NCI-H146 (cell line): ENCODE measurements around the gene SERPINA6.
"Not testable (repeated sequence)": the region's sequence is repeated elsewhere in the genome, so short reads cannot be mapped to it uniquely, and the experiment has no call there.

ENCODE experiments used
- DNase-seq: peaks from one replicate; lab custom pipeline; 2025; lab: John Stamatoyannopoulos, UW

SERPINA6 gene

GRCh38 chr14:94321421-94322271 is 1.5 kb downstream of the SERPINA6 start:
- DNase-seq = no peak

DNA sequence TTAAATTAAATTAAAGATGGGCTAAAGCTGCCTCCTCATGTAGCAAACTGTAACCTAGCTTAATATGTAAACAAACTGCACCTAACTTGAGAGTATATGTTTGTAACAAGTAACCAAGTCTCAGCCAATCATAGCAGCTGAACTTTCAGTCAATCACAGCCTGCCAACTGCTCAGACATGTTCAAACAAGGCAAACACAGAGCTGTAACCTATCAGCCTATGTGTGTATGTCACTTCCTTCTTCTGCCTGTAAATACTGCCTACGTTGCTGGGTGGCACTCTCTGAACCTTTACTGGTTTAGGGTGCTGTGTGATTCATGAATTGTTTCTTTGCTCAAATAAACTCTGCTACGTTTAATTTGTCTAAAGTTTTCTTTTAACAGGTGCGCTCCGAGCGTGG is 2.9 kb downstream of the SERPINA6 start:
- no peak for DNase-seq

DNA sequence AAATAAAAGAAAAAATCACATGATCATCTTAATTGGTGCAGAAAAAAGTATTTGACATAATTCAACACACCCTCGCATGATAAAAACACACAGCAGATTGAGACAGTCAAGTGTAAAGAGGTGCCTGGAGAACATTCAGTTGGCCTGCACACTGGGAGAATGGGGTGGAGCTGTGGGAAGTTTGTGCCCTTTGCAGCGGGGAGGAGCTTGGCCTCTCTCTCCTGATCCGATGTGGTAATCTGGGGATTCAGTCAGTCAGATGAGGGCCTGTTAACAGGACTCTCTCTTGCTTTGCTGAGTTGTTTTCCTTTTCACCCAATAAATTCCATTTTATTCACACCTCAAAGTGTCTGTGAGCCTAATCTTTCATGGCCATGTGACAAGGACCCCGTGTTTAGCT is 5.9 kb downstream of the SERPINA6 start:
- DNase-seq = no peak

DNA sequence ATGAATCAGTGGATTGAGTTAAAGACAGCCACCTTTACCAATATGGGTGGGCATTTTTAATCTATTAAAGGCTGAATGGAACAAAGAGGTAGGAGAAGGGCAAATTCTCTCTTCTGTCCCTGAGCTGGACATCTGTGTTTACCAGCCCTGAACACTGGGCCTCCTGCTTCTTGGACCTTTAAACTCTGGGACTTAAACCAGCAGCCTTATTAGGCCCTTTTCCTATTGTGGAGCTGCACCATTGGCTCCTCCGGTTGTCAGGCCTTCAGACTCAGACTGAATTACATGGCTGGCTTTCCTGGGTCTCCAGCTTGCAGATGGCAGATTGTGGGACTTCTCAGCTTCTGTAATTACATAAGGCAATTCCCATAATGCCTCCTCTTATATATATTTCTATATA is 6.4 kb downstream of the SERPINA6 start:
- no peak for DNase-seq

DNA sequence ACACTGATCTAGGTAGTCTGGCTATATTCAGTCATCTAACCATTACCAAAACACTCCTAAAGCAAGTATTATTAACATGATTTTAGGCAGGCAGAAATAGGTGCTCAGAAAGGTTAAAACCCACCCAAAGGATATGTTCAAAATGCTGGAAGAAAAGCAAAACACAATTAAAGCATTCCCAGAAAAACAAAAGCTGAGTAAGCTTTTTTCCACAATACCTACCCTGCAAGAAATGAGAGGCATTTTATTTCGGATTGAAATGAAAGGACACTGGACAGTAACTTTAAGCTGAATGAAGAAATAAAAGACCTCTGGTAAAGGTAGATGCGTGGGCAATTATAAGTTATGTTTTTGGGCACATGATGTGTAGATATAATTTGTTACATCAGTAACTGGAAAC is 8.2 kb downstream of the SERPINA6 start:
- no peak for DNase-seq

DNA sequence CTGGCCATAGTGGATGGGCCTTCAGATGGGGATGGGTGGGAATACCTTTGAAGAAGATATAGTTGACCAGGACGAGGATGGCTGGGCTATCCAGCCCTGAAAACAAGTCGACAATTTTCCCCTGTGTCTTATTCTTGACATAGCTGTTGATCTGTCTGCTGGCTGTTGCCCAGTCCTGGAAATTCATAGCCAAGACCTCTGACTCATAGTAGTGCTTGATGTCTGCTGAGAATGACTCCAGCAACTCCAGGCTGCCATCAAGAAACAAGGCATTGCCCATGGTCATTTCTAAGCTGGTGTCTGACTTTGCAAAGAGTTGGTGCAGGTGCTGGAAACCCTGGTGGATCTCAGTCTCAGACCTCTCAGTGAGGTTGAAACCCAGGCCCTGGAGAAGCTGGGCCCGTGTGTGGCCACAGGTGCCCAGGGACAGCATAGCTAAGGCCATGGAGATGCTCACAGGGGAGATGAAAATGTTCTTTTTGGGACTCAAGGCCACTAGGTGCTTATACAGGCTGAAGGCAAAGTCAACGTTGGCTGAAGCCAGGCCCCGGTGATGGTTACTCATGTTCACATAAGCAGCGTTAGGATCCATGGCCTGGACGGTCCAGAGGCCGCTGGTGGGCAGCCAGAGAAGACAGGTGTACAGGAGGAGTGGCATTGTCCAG is 9.0 kb downstream of the SERPINA6 start:
- DNase-seq = no peak

DNA sequence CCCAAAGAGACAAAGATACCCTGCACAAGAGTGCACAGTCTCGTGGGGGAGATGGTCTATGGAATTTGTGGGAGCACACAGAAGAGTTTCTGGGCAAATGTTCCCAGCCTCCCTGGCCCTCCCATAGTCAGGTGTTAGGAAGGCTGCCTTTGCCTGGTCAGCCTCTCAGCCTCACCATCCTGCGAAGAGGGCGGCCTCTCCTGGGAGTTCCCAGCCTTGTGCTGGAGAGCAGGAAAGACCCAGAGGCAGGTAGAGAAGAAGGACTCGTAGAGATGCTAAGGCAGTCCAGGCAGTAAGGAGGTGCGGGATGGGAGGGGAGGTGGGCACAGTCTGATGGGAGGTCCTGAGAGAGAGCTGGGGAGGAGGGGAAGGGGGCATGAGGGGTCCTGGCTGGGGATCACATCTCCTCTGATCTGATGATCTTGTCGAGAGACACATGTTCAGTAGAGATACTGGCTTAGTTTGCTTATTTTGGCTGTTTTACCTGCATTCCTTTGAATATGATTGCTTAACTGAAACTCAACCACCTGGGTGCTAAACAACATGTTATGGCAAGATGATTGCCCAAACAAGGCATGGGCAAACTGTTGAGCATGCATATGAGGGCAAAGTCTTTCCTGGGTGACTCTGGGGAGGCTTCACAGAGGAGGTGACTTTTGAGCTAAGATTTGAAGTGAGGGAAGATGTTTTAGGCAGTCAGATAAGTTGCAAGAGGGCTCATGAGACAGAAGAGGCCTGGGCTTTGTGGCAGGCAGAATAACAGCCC is 10.5 kb downstream of the SERPINA6 start:
- DNase-seq = no peak

DNA sequence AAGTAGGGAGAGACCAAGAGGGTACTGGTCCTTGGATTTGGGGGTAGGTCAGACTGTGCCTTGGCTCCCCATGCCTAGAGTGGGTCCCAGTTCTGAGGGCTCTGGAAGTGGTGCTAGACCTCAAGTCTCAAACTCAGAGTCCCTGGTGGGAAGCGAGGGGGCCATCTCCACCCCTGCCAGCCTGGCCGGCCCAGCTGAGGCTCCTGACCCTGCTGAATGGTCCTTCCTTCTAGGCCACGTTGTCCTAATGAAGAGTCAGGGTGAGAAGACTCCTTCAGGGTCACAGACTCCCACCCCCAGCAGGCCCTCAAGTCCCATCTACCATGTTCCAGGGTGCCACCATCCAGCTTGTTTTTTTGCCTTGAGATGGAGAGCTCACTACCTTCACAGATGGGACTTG is 12.9 kb downstream of the SERPINA6 start:
- no peak for DNase-seq

DNA sequence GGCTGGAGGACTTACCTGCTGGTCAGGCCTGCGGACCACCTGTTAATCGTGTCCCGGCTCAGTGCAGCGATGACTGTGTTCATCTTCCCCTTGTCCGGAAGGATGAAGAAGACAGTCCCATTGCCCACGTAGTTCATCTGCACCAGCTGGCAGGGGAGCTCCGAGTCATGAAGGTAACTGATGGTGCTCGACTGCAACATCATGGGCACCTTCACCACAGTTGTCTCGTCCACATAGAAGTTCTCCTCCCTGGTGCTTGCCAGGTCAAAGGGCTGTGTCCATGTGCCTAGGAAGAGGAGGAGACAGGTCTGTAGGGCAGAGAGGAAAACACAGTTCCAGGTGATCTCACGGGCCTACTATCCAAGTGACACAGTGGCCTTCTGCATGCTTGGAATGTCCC is 13.4 kb downstream of the SERPINA6 start:
- DNase-seq = no peak

DNA sequence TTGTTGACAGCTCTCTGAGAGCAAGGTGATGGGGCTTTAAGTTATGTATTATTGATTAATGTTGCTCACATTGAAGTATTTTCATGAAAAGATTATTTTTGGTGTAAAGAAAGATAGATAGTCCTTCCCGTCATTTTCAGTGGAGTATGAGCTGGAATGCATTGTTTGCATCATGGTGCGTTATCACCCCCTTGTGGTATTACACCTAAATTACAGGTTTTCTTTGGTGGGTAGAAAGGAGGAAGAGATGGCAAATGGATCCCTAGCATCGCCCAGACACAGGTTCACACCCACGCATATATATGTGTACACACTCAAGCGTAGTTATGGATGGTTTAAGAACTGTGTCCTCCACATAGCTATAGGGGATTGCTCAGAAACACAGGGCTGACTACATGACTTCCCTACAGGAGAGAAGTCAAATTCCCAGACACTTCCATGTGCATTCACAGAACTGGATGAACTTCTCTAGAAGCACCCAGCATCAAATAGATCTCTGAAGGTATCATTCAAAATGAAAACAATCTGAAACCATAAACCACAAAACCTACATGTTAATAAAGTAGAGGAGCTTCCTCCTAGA is 15.6 kb downstream of the SERPINA6 start:
- DNase-seq = no peak

- no peak for DNase-seq
Observed at GRCh38 chr14:94306047-94306978, 16.8 kb downstream of the SERPINA6 start.

GRCh38 chr14:94305620-94306019 is 17.5 kb downstream of the SERPINA6 start:
- no peak for DNase-seq

DNA sequence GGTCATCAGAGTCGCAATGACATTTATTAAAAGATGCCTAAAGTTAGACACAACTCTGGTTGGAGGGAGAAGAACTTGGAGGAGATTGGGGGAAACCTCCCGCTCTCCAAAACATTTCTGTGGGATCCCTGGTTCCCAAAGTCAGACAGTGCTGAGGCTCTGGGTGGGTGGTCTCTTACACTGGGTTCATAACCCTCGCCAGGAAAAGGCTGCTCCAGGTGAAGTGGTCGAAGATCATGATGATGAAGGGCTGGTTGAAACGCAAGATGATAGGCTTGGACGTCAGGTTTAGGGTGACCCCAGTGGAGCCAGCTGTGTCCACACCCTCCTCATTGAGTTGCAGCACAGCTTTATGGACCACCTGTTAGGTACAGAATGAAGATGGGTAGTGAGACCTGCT is 18.9 kb downstream of the SERPINA6 start:
- DNase-seq = no peak

DNA sequence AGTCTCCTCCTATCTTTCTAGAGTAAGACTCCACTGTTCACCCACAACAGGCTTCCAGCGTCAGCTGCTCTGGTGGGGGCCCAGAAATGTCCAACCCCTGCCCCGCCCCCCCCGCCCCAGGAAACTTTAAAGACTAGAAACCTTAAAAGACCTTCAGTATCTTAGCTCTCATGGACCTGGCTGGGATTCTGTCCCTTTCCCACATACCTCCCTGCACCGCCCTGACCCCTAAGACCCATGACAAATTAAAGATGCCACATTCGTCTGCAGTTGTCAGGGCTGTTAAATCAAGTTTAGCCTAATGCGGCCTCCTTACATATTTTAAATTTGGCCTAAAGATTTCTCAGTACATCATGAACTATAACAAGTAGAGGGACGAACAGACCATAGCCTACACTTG is 20.0 kb downstream of the SERPINA6 start:
- DNase-seq = no peak

DNA sequence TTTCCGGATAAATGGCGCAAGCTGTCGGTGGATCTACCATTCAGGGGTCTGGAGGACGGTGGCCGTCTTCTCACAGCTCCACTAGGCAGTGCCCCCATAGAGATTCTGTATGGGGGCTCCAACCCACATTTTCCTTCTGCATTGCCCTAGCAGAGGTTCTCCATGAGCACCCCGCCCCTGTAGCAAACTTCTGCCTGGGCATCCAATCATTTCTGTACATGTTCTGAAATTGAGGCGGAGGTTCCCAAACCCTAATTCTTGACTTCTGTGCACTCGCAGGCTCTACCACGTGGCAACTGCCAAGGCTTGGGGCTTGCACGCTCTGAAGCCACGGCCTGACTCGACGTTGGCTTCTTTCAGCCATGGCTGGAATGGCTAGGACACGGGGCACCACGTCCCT is 25.0 kb downstream of the SERPINA6 start:
- no peak for DNase-seq

DNA sequence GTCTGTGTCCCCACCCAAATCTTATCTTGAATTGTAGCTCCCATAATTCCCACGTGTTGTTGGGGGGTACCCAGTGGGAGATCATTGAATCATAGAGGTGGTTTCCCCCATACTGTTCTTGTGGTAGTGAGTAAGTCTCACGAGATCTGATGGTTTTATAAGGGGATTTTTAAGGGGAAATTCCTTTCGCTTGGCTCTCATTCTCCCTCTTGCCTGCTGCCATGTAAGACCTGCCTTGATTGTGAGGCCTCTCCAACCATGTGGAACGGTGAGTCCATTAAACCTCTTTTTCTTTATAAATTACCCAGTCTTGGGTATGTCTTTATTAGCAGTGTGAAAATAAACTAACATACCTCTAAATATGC is 27.0 kb downstream of the SERPINA6 start:
- DNase-seq = not testable (repeated sequence)

DNA sequence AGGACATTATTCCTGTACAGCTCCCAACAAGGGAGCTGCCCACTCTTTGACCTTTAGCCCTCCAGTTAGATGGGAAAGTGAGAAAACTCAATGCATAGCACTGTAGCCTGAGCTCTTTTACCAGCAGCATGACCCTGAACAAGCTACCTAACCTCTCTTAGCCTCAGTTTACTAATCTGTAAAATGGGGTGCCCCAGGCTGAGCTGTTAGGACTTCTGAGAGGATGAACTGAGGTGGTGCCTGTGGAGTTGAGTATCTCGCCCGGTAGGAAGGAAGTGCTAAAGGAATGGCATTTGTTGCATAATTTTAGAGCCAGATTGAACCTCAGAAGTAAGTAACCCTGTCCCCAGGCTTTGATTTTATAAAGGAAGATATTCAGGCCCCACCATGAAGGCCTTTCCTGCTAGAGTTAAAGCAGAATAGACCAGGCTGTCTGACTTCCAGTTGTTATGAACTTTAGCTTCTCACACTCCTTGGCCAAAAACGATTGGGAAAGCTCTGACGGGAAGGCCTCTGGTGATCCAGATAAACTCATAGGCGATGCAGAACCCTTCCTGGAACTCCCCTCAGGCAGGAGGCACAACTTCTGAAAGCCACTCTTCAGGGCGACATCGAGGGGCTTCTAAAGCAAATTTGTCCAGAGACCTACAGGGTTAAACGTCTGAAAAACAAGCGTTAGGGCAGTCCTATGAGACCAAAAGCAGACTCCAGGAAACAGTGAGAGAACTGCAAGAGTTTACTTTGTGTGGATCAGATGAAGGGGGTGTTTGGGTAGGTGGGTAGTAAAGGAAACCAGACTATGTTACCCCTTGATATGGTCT is 27.6 kb downstream of the SERPINA6 start:
- no peak for DNase-seq

DNA sequence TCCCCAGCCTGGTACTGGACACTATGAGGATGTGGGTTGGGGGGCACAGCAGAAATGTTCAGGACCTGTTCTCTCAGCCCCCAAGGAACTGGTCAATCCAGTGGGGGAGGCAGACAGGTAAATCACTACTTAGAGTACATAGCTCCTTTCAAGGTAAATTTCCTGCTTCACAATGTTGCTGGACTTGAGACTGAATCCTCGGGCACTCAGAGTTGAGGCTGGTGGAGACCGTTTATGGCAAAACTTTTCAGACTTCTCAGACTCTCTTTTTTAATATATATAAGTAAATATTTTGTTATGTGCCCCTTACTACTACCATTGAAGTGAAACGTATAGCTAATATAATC is 29.6 kb downstream of the SERPINA6 start:
- no peak for DNase-seq

DNA sequence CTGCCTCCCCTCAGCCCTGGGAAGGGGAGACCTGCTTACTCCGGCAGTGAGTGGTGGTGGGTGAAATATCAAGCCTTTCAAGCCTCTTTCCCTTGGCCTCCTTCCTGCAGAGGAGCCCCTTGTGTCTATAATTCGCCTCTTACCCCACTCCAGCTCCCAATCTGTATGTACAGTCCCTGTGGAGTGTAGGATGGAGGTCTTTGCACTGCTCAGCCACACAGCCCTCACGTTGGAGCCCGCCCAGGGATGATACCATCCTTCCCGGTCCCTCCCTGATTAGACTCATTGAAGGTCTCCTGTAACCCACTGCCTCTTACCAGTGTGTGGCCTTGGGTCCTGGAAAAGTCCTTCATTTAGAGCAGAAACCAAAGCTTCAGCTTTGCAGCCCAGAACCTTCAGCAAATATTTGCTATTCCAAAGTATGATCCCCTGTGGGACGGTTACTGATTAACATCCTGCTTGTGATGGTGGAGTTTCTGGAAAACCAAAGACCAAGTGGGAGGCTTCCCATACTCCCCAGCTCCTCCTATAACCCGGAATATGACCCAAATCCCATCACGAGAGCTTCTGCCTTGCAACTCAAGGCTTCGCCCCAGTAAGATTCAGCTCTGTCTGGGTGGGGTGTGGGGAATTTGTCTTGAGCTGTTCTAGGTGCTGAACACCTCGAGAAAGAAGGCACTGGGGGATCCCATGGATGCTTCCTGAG is 30.1 kb downstream of the SERPINA6 start, which contains the start of gene SERPINA10:
Gene SERPINA10, minus strand, starts transcription at position 397 of the 706 bp plus-strand sequence. CDS start 2,675 bp downstream, outside the sequence.
- DNase-seq = no peak

GRCh38 chr14:94292526-94292871 is 30.6 kb downstream of the SERPINA6 start:
- DNase-seq = no peak
